ENCODE measurements around the gene OTOG.

The OTOG gene

GRCh38 chr11:17560281-17561110, 13.4 kb downstream of the OTOG start:
- DNase-seq (ENCODE audit: low read depth in 2 of 2), result no peak

GRCh38 chr11:17561111-17561415, 14.0 kb downstream of the OTOG start:
- DNase-seq (ENCODE audit: low read depth in 2 of 2), result no peak

GRCh38 chr11:17561526-17561925, 14.5 kb downstream of the OTOG start:
- no peak for DNase-seq (ENCODE audit: low read depth in 2 of 2)

GRCh38 chr11:17563231-17563646, 16.2 kb downstream of the OTOG start:
- no peak for DNase-seq (ENCODE audit: low read depth in 2 of 2)

- no peak for DNase-seq (ENCODE audit: low read depth in 2 of 2)
Measured at GRCh38 chr11:17563961-17564686, 17.1 kb downstream of the OTOG start.

GRCh38 chr11:17564687-17565042, 17.6 kb downstream of the OTOG start:
- DNase-seq (ENCODE audit: low read depth in 2 of 2), result no peak

DNA sequence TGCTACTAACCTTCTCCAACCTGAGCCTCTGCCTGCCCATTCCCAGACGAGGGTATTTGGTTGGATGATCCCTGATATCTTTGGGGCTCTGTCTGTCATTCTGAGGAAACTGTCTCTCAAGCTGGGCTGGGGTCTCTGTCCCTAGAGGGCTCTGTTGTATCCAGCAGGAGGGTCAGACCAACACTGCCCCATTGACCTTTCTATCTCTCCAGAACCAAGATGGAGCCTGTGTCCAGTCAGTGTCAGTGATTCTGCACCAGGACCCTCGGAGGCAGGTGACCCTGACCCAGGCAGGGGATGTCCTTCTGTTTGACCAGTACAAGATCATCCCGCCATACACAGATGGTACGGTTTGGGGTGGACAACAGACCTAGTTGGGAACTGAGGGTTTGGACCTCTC, 21.9 kb downstream of the OTOG start:
- no peak for DNase-seq (ENCODE audit: low read depth in 2 of 2)

DNA sequence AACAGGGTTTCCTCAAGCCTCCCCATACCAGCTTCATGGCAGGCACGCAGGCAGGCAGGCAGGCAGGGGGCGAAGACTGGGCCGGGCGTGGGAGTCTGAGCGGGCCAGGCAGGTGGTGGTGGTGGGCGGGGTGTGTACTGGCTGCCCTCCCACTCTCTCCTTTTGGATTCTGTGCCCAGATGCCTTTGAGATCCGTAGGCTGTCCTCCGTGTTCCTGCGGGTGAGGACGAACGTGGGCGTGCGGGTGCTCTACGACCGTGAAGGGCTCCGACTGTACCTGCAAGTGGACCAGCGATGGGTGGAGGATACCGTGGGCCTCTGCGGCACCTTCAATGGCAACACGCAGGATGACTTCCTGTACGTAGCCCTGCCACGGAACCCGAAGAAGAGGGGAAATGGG, 23.0 kb downstream of the OTOG start:
- DNase-seq (ENCODE audit: low read depth in 2 of 2), result no peak

- no peak for DNase-seq (ENCODE audit: low read depth in 2 of 2)
Measured at GRCh38 chr11:17571431-17572358, 24.6 kb downstream of the OTOG start.

- DNase-seq (ENCODE audit: low read depth in 2 of 2), result no peak
Measured at GRCh38 chr11:17572359-17572690, 25.3 kb downstream of the OTOG start.

DNA sequence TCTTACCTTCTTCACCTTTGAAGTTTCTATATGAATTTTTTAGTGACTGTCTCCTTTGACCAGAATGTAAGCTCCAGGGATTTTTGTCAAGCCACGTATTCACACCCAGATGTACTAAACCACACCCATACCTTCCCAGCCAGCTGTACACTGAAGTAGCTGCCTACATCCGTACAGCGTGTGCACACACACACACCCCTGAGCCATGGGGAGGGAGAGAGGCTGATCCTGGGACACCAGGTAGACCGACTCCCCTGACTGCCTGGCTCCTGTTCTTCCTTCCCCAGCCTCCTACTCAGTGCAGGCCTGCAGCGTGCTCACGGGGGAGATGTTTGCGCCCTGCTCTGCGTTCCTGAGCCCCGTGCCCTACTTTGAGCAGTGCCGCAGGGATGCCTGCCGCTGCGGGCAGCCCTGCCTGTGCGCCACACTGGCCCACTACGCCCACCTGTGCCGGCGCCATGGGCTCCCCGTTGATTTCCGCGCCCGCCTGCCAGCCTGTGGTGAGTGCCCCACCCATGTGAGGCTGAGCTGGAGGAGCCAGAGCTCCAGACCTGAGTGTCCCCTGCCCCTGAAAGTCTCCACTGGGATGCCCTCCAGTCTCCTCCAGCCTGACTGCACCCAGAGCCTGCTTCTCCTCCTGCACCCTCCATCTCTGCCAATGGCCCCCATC, 25.9 kb downstream of the OTOG start:
- no peak for DNase-seq (ENCODE audit: low read depth in 2 of 2)

DNA sequence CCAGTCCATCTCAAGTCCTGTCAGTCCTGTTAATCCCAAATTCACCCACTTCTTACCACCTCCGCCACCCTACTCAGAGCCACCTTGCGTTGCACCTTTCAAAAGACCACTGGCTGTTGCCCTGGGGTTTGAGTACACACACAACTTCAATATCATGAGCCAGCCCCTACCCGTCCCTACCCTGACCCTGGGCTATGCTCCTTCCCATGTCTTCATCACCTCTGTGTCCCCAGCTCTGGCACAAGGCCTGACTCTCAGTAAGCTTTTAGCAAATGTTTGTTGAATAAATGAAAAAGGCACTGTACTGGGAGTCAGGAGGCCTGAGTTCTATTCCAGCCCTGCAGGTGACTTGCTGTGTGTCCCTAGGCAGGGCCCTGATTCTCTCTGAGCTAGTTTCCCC, 26.5 kb downstream of the OTOG start:
- DNase-seq (ENCODE audit: low read depth in 2 of 2), result no peak

DNA sequence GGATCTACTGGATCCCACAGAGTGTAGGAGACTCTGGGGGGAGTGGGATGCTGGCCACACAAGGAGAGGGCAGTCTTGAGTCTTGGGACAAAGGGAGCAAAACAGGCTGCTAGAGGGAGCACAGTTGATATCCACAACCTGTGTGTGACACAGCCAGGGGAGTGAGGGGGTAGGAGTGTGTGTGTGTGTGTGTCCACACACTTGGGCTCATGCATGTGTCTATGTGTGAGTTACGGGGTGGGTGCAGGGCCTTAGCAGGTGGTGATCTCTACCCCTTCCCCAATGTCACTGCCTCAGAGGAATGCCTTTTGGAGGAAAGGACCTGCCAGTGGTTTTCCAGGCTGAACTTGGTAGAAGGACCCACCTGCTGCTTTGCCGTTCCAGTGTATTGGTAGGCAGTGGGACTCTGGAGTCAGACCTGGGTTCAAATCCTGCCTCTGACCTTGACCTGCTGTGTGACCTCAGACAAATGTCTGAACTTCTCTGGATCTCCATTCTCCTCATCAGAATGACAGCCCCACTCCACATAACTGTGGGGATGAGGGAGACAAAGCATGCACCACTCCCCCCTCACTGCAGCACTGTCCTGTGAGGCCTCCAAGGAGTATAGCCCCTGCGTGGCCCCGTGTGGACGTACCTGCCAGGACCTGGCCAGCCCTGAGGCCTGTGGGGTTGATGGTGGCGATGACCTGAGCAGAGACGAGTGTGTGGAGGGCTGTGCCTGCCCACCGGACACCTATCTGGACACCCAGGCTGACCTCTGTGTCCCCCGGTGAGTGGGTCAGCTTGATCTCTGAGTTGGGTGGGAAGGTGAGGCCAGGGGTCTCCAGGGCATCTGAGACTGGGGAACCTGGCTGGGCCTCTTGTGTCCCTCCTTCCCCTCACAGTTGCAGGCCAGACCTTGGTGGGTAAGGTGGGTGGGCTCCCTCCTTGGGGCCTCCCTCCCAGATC, 27.4 kb downstream of the OTOG start:
- no peak for DNase-seq (ENCODE audit: low read depth in 2 of 2)

DNA sequence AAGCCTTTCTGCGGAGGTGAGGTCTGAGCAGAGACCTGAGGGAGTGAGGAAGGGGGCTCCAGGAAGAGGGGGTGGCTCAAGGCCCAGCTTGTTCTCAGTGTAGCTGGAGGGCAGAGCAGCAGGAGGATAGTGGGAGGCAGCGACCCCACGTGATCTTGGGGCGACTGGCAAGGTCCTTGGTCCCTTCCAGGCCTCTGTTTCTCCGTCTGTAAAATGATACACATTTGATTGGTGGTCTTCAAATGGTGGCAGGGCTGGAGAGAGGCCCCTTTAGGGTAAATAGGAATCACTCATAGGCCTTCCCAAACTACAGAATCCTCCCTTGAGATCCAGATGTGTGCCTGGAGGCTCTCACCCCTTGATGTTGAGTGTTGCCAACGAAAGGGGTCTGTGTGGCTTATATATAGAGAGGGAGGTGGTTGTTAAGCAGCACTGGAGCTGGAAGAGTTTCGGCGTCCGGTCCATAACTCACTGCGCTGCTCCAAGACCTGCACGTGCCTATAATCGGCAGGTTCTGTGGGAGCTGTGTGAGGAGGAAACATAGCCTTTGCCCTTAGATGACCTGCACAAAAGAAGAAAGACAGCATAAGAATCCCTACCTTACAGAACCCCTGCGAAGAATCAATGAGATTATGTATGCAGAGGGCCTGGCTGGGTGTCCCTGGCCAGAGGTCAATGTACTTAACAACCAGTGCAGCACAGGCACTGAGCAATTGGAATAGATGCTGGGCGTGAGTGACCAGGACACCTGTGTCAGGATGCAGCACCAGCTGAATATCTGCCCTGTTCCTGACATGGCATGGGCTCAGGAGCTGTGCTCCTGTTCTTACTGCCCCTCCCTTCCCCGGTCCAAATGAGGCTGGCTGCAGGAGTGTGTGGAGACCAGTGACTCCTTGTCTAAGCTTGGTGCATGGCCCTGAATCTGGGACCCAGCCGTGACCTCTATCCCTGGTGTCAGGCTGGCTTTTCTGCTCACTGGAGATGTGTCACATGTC, 28.7 kb downstream of the OTOG start:
- no peak for DNase-seq (ENCODE audit: low read depth in 2 of 2)

DNA sequence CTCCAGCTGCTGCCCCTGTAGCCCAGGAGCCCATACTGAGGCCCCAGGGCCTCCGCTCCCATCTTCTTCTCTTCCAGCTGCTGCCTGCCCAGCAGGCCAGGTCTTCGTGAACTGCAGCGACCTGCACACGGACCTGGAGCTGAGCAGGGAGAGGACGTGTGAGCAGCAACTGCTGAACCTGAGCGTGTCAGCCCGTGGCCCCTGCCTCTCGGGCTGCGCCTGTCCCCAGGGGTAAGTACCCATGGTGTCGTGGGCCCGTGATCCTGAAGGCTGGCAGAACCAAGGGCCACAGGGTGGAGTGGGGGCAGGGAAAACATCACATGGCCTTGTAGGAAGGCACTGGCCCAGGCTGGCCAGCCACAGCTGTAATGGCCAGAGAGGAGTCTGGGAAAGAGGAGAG, 31.2 kb downstream of the OTOG start:
- no peak for DNase-seq (ENCODE audit: low read depth in 2 of 2)

- DNase-seq (ENCODE audit: low read depth in 2 of 2), result no peak
Measured at GRCh38 chr11:17578958-17579357, 31.9 kb downstream of the OTOG start.

- DNase-seq (ENCODE audit: low read depth in 2 of 2), result no peak
Measured at GRCh38 chr11:17579451-17579850, 32.4 kb downstream of the OTOG start.

DNA sequence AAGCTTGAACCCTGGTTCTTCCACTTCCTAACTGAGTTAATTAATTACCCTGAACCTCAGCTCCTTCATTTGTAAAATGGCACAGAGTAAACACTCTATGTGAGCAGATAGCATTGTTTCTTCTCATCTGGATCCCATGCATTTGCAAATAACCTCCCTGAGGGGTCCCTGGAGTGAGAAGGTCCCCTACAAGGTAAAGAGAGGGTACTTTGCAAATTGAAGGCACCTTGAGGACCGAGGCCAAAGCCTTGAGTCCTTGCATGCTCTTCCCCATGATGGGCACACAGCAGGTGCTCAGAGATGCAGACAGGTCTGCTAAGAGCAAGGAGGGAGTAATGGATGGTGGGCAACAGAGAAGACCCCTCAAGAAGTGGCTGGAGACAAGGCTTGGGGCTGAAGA, 33.2 kb downstream of the OTOG start:
- DNase-seq (ENCODE audit: low read depth in 2 of 2), result no peak

DNA sequence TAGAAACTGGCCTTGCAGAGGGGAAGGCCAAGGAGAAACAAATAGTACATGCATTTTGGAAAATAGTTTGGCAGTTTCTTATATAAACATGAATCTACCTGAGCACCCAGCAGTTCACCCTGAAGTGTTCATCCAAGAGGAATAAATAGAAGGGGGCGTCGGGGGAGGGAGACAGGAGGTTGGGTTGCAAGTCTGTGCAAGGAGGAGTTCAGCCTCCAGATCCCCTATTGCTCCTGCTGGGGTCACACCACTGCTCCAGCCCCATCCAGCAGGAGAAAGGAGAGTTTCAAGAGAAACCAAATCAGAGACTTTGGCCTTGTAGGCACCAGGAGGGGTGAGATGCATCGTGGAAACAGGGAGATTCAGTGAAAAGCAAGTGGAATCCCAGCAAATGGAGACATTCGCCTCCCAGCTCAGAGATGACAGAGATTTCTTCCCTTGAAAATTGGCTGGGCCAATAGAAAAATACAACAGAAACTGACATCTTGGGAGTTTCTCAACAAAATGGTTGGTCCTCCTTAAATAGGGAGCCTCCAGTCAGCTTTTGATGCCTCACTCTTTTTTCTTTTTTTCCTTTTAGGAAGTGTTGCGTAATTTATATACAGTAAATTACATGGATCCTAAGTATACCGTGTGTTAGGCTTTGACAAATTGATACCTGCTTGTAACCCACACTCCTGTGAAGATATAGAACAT, 34.1 kb downstream of the OTOG start:
- DNase-seq (ENCODE audit: low read depth in 2 of 2), result no peak

Data from stimulated activated CD8-positive, alpha-beta memory T cell treated with anti-CD3 and anti-CD28 coated beads, Interleukin-2, amount 100 ng/mL, for 48 hours (primary cell).